ENCODE measurements around the gene LRRC8C.
A peak's percentile ranks its signal among the peaks of the same experiment; 100 is the strongest.
"Not testable (repeated sequence)": the region's sequence is repeated elsewhere in the genome, so short reads cannot be mapped to it uniquely, and the experiment has no call there.

LRRC8C gene

GRCh38 chr1:89673251-89673650, 40.3 kb downstream of the LRRC8C start:
- no peak for DNase-seq

- no peak for DNase-seq
These were observed 42.8 kb downstream of the LRRC8C start for GRCh38 chr1:89675677-89676076.

DNA sequence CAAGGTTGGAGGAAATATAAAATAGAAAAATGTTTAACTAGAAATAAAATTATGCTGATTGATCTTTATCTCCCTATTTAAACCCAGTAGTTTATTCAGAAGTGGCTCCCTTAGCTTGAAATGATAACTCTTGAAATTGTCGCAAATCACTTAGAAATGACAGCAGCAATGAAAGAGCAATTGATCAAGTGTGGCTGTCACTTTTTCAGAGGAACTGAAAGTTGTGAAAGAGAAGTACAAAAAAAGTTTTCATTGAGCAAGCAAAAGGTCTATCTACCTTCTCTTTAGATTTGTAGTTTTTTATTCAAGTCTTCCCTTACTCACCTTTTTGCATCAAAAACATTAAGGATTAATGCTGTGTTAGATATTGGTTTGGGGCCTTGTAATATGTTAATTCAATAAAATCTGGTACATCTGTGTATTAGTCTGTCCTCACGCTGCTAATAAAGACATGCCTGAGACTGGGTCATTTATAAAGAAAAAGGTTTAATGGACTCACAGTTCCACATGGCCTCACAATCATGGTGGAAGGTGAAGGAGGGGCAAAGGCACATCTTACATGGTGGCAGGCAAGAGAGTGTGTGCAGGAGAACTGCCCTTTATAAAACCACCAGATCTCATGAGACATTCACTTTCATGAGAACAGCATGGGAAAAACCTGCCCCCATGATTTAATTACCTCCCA, 48.3 kb downstream of the LRRC8C start:
- no peak for DNase-seq

GRCh38 chr1:89682611-89683010, 49.7 kb downstream of the LRRC8C start:
- DNase-seq, result no peak

- DNase-seq, result no peak
These were observed 52.5 kb downstream of the LRRC8C start for GRCh38 chr1:89685461-89685860.

- DNase-seq, result no peak
These were observed 53.6 kb downstream of the LRRC8C start for GRCh38 chr1:89686520-89686919.

DNA sequence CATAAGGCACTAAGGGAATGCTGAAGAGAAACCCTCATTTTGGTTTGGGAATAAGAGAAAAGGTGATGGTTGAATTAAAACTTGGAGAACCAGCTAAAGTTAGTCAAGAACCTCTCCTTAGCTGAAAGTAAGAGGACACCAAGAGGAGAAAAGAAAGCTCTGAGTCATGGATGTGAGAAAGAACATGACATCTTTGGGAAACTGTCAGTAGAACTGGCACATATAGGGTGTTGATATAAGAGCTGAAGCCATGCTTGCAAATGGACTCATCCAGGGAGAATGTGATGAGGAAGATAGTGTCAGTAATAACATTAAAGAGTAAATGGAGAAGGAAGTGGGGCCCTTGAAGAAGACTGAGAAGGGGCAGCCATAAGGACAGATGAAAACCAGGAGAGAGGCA, 54.3 kb downstream of the LRRC8C start:
- no peak for DNase-seq

DNA sequence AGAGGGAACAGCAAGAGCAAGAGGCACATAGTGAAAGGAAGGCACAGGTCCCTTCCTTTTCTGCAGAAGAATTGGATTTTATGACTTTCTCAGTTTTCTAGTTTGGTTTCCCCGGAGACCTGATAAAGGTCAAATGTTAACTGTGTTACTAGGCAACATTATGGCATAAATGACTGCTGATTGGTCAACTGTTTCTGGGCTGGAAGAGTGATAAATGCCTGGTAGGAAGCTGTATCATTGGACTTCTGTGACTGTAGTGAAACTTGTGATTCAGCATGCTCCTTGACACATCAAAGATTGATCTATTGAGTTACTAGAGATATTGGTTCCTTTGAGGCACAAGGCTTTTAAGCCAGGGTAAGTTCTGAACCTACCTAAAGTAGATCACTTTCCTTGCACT, 55.7 kb downstream of the LRRC8C start:
- DNase-seq, result no peak

- DNase-seq, result no peak
These were observed 56.3 kb downstream of the LRRC8C start for GRCh38 chr1:89689234-89689633.

DNA sequence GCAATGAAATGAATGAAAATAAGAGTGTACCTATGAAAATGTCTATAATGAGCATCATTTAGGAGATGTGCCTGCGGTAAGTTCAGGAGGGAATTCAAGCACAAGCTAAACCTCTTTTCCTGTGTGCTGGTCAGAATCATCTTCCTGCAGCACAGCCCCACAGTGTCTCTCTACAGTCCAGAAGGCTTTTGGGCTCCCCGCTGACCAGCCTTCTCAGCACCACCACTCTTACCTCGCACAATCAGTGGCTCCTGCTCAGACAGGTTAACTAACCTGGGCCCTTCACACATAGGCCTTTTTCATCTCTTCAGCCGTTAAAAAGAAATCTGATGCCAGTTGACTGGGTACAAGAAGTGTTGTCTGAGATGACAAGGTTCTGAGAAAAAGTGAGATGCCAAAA, 57.7 kb downstream of the LRRC8C start:
- DNase-seq, result no peak

- DNase-seq, result no peak
These were observed 59.9 kb downstream of the LRRC8C start for GRCh38 chr1:89692601-89693521.

DNA sequence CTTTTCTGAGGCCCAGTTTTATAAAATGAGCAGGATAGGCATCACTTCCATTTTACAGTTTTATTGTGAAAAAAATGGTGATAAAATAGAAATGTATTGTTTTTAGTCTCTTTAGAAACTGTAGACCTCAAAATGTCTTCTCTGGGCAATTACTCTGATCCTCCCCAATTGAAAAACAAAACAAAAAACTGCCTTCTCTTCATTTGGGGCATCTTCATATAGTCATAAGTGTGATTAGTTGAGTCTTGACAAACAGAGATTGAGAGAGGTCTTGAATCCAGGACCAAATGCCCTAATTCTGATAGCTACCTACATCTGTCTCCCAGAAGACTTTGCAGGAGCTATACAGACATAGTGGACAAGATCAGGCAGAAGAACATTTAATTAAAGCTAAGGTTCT, 62.9 kb downstream of the LRRC8C start:
- DNase-seq, result no peak

GRCh38 chr1:89697383-89697782, 64.5 kb downstream of the LRRC8C start:
- DNase-seq, result no peak

DNA sequence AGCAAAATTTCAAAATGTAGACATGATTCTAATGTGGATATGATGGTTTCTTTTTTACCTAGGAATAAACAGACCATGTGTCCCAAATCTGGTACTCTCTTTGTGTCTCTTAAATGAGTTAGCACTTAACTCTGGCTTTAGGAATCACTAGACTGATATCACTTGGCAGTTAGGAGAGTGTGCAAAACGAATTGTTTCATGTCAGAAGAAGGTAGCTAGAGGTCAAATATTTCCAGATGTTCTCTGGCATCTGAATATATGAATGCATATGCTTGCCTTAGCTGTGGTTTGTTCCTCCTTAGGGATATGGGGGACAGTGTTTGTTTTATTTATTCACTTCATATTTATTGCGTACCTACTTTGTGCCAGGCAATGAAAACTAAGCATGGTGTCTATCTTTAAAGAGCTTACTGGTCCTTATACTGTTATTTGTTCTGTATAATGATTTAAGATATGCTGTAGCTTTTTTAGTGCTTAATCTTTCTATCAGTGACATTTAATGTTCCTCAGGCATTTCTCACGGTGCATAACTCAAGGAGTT, 65.2 kb downstream of the LRRC8C start:
- DNase-seq, result no peak

GRCh38 chr1:89698624-89699023, 65.7 kb downstream of the LRRC8C start:
- DNase-seq, result no peak

- no peak for DNase-seq
These were observed 66.6 kb downstream of the LRRC8C start for GRCh38 chr1:89699451-89699986.

GRCh38 chr1:89701746-89702241, 68.9 kb downstream of the LRRC8C start:
- peak; percentile 29 for DNase-seq

- DNase-seq, result no peak
These were observed 69.7 kb downstream of the LRRC8C start for GRCh38 chr1:89702520-89703045.

- no peak for DNase-seq
These were observed 70.5 kb downstream of the LRRC8C start for GRCh38 chr1:89703469-89703868.

DNA sequence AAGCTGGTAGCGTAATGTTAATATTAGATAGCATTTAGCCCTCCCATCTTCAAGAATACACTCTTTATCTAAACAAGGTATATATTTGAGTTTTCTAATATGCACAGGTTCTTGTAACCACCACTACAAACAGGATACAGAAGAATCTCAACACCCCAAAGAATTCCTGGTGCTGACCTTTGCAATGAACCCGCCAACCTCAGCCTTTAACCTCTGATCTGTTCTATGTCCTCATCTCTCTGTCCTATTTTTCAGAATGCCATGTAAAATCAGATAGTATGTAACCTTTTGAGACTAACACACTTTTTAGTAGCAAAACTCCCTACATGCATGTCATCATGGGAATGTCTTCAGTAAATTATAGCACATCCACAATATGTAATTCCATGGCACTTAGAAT, 71.1 kb downstream of the LRRC8C start:
- DNase-seq, result no peak

DNA sequence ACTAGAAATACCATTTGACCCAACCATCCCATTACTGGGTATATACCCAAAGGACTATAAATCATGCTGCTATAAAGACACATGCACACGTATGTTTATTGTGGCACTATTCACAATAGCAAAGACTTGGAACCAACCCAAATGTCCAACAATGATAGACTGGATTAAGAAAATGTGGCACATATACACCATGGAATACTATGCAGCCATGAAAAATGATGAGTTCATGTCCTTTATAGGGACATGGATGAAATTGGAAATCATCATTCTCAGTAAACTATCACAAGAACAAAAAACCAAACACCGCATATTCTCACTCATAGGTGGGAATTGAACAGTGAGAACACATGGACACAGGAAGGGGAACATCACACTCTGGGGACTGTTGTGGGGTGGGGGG, 72.0 kb downstream of the LRRC8C start:
- DNase-seq, result not testable (repeated sequence)

DNA sequence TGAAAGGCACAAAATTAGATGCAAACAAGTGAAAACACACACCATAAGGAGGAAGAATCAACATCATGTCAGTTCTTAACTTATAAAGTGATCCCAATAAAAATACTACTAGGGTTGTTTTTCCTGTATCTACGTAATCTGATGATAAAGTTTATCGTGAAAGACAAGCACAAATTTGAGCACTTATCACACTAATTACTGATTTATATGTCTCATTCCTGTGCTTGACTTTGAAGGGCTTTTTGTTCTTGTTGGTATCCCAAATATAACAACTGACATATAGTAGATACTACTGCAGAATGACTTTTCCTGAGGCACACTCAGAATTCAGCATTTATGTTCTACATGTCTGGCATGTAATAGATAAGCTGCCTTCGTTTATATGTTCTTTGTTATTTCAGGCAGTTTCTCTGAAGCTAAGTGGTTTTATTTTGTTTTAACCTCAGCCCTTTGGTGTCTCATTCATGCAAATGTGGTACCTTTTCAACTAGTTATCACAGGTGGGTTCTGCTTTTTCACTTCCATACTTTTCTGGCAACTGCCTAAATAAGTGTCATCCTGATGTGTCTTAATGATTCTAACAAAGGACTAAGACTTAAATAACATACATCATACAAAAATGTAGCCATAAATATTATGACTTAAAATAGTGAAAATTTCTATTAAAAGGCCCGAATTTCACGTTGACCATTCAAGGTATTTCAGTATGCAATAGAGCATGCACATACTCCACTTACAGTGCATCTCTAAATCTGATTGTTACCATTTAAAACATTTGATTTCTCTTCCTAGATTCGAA, 73.2 kb downstream of the LRRC8C start:
- no peak for DNase-seq

- DNase-seq, result no peak
These were observed 73.7 kb downstream of the LRRC8C start for GRCh38 chr1:89706700-89707012.

All from stimulated activated naive CD4-positive, alpha-beta T cell treated with Interleukin-2 at 50 U/mL for 16 hours (primary cell).